Measurements from ENCODE around the gene RAB13. TPM values are rescaled to one million over a fixed set of nuclear protein-coding genes. Genes with fewer than 3 reads are reported as not detected.

RAB13 gene
- total and polyA plus RNA-seq, 2 of the 13 experiments (the other 11 are each of a cell fraction or from before 2014, with no cell fraction given), result 15.9 to 24.7 TPM

- peak; percentile 66; the same call in 1 of the 2 replicates for TF ChIP-seq PRDM15 (CRISPR knock-in tag; IDR thresholded peaks at IDR 0.05)
- TF ChIP-seq ZNF740 (CRISPR knock-in tag; IDR thresholded peaks at IDR 0.05), result peak; percentile 36; the same call in 1 of the 2 replicates
- 0 out of 2 replicates have a peak, but pooled peaks have one; percentile 8 for TF ChIP-seq ZNF605 (CRISPR knock-in tag; IDR thresholded peaks at IDR 0.05)
- no peak for TF ChIP-seq ZFP36 (IDR thresholded peaks at IDR 0.05; ENCODE audit: borderline replicate concordance, low read depth, low read length, partially characterized antibody)
- TF ChIP-seq SP5 (CRISPR knock-in tag; IDR thresholded peaks at IDR 0.05; ENCODE audit: borderline replicate concordance, low read depth), result peak; percentile 86; the same call in 1 of the 2 replicates
- TF ChIP-seq DZIP1 (CRISPR knock-in tag; IDR thresholded peaks at IDR 0.05), result no peak
- 0 out of 2 replicates have a peak, but pooled peaks have one; percentile 23 for TF ChIP-seq BRCA1 (CRISPR knock-in tag; IDR thresholded peaks at IDR 0.05)
- TF ChIP-seq SALL2 (CRISPR knock-in tag; IDR thresholded peaks at IDR 0.05), result peak; percentile 67
- no peak for TF ChIP-seq CBFB (CRISPR knock-in tag; IDR thresholded peaks at IDR 0.05)
- no peak for TF ChIP-seq CENPBD1 (CRISPR knock-in tag; IDR thresholded peaks at IDR 0.05; ENCODE audit: borderline replicate concordance, low read depth)
- TF ChIP-seq MED8 (CRISPR knock-in tag; IDR thresholded peaks at IDR 0.05; ENCODE audit: insufficient replicate concordance), result no peak
- TF ChIP-seq TFDP1 (CRISPR knock-in tag; IDR thresholded peaks at IDR 0.05; ENCODE audit: borderline replicate concordance), result peak; percentile 66; the same call in 1 of the 2 replicates
- peak in 1 of 2 experiments; percentile 45; a peak in 2 of 4 replicates for TF ChIP-seq KLF16 (CRISPR knock-in tag; IDR thresholded peaks at IDR 0.05)
- peak; percentile 30; the same call in 1 of the 2 replicates for TF ChIP-seq ZNF33B (CRISPR knock-in tag; IDR thresholded peaks at IDR 0.05)
- TF ChIP-seq MEF2D (CRISPR knock-in tag; IDR thresholded peaks at IDR 0.05), result 0 out of 2 replicates have a peak, but pooled peaks have one; percentile 48
- TF ChIP-seq ZBTB7B (CRISPR knock-in tag; IDR thresholded peaks at IDR 0.05), result 0 out of 2 replicates have a peak, but pooled peaks have one; percentile 43
- TF ChIP-seq MEIS2 (CRISPR knock-in tag; IDR thresholded peaks at IDR 0.05), result peak; percentile 51; the same call in 1 of the 2 replicates
- TF ChIP-seq LCORL (IDR thresholded peaks at IDR 0.05), result no peak
- 0 out of 2 replicates have a peak, but pooled peaks have one; percentile 36 for TF ChIP-seq LCORL (CRISPR knock-in tag; IDR thresholded peaks at IDR 0.05)
Observed at GRCh38 chr1:153963030-153963849, 22.9 kb downstream of the RAB13 start, which contains the start of gene SLC39A1 (continued).
